ENCODE results near the gene CAMKK1.

DNA sequence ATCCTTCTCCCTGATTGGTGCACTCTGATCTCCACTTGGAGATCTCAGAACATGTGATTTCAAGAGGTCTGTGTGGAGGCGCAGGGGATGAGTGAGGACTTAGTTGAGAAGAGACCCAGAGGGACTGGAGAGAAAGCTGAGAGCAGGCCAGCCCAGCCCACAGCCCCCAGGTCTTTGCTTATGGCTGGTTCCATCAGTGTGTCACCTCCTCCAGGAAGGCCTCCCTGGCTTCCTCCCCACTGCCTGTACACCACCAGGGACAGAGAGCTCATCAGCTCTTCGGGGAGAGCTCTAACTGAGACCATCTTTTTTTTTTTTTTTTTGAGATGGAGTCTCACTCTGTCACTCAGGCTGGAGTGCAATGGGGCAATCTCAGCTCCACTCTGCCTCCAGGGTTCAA, 20.0 kb upstream of the CAMKK1 start:
- TF ChIP-seq, protein P1, sequence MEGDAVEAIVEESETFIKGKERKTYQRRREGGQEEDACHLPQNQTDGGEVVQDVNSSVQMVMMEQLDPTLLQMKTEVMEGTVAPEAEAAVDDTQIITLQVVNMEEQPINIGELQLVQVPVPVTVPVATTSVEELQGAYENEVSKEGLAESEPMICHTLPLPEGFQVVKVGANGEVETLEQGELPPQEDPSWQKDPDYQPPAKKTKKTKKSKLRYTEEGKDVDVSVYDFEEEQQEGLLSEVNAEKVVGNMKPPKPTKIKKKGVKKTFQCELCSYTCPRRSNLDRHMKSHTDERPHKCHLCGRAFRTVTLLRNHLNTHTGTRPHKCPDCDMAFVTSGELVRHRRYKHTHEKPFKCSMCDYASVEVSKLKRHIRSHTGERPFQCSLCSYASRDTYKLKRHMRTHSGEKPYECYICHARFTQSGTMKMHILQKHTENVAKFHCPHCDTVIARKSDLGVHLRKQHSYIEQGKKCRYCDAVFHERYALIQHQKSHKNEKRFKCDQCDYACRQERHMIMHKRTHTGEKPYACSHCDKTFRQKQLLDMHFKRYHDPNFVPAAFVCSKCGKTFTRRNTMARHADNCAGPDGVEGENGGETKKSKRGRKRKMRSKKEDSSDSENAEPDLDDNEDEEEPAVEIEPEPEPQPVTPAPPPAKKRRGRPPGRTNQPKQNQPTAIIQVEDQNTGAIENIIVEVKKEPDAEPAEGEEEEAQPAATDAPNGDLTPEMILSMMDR (IDR thresholded peaks at IDR 0.05; ENCODE audit: borderline replicate concordance, extremely low read depth, low read length, poor library complexity, severe bottlenecking): no peak
- TF ChIP-seq EZH2 (IDR thresholded peaks at IDR 0.05; ENCODE audit: borderline replicate concordance, low read depth, low read length, severe bottlenecking): no peak

Data from DND-41 (cell line).